ENCODE data around the gene HTR5A. TPM values are rescaled to one million over a fixed set of nuclear protein-coding genes. Genes with fewer than 3 reads are reported as not detected.

Gene HTR5A
- total and polyA plus RNA-seq, 10 of the 15 experiments (the other 5 are each of a cell fraction or from before 2014, with no cell fraction given): not detected

DNA sequence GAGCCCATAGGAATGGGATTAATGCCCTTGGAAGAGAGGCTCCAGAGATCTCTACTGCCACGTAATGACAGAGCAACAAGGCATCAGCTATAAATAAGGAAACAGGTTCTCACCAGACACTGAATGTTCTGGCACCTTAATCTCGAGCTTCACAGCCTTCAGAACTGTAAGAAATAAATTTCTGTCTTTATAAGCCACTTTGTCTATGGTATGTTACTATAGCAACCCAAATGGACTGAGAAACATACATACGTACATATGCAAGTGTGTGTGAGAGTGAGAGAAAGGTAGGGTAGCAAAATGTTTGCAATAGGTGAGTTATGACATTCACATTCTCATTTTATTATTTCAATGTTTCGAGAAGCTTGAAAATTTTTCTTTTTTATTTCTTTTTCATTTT lies 22.1 kb upstream of the HTR5A start (continued):
- TF ChIP-seq SMAD5 (IDR thresholded peaks at IDR 0.05; ENCODE audit: low read depth) (no peak), ATF3 (IDR thresholded peaks at IDR 0.05; ENCODE audit: borderline replicate concordance, extremely low read depth, low read depth, low read length) (no peak)

- DNase-seq (ENCODE audit: low read depth, low spot score): no peak
- H2AFZ ChIP-seq (ENCODE audit: control insufficient read depth, low read depth, low read length): no peak overlapping the region
- no peak overlapping the region for H3K4me3 ChIP-seq
- ChIA-PET POLR2A (no interaction called here), CTCF (no interaction called here), RAD21 (ENCODE audit: unreplicated experiment) (no interaction called here), SMC1A (ENCODE audit: uncharacterized antibody, unreplicated experiment) (no interaction called here)
- H3K4me1 ChIP-seq (ENCODE audit: control insufficient read depth, insufficient read depth, low read length): no peaks in the 10 kb centered on the region
- no peaks in the 10 kb centered on the region for H3K36me3 ChIP-seq (ENCODE audit: control insufficient read depth in 2 of 2, insufficient read depth in 2 of 2, low read length in 1 of 2)
- no peak for ATAC-seq
- TF ChIP-seq FOXM1 (IDR thresholded peaks at IDR 0.05; ENCODE audit: low read depth, low read length) (no peak), EED (IDR thresholded peaks at IDR 0.05; ENCODE audit: low read depth) (no peak), CREM (IDR thresholded peaks at IDR 0.05; ENCODE audit: low read depth) (no peak), MYC (IDR thresholded peaks at IDR 0.05; ENCODE audit: insufficient read depth, insufficient read length, insufficient replicate concordance, low read length, severe bottlenecking) (no peak), ZNF24 (IDR thresholded peaks at IDR 0.05) (no peak), ETV6 (conservative IDR thresholded peaks at IDR 0.05 in 1 of 2, IDR thresholded peaks at IDR 0.05 in 1 of 2; ENCODE audit: borderline replicate concordance in 1 of 2, low read depth in 1 of 2) (no peak)
- 21% methylated on average over 4 of the region's 4 CpGs for WGBS (ENCODE audit: insufficient coverage, insufficient replicate concordance, low lambda C conversion rate, missing lambda C conversion rate)
- H4K20me1 ChIP-seq (ENCODE audit: control insufficient read depth, insufficient read depth): no peaks in the 10 kb centered on the region
- H3K9ac ChIP-seq (ENCODE audit: control insufficient read depth, insufficient read depth, low read length): no peak overlapping the region
- H3K9me3 ChIP-seq (replicated peaks; ENCODE audit: control insufficient read depth, insufficient read depth, low read length): no peaks in the 10 kb centered on the region
- intact Hi-C loops (cut with micrococcal nuclease; ENCODE audit: unreplicated experiment) (no loop called here), in situ Hi-C loops (cut with MboI) (no loop called here)
- no peaks in the 10 kb centered on the region for H3K27me3 ChIP-seq (replicated peaks in 1 of 2; ENCODE audit: control insufficient read depth in 2 of 2, insufficient read depth in 2 of 2, low read length in 1 of 2)
- H3K27ac ChIP-seq (ENCODE audit: control insufficient read depth, insufficient read depth): no peak overlapping the region
- FAIRE-seq: no peak
- H3K79me2 ChIP-seq (ENCODE audit: control insufficient read depth, insufficient read depth, low read length): no peaks in the 10 kb centered on the region
- BruUV-seq (replicated peaks): no TSS peak
- H3K4me2 ChIP-seq (ENCODE audit: control insufficient read depth, insufficient read depth): no peak overlapping the region
Measured at GRCh38 chr7:155051355-155051754, 18.8 kb upstream of the HTR5A start.

Measured in GM12878 (cell line).